Activated CD8-positive, alpha-beta memory T cell treated with anti-CD3 and anti-CD28 coated beads, Interleukin-2, amount 50 U/mL, for 24 hours (primary cell): ENCODE data around the gene GADL1.

Experiments used
- DNase-seq: peaks from one replicate; pipeline ENCODE4 v3.0.0-alpha.2; 2020; ENCODE audit errors: extremely low read depth

Gene GADL1

GRCh38 chr3:30875505-30875904, 19.0 kb downstream of the GADL1 start:
- DNase-seq: no peak

- DNase-seq: no peak
These were observed 20.8 kb downstream of the GADL1 start for GRCh38 chr3:30873671-30874070.

DNA sequence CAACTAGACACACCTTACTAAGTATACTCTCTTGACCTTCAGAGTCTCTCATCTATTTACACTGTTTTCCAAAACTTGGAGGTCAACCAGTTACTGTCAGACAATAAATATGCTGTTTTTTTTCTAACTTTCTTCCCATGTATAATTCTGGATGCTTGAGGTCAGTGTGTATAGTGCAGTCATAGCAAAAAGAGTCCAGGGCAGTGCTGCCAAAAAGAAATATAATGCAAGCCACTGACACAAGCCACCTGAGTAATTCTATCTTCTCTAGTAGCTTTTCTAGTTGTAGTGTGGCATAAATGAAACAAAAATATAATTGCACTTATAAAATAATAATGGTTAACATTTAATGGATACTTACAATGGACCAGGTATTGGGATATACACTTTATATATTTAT, 21.6 kb downstream of the GADL1 start:
- no peak for DNase-seq

DNA sequence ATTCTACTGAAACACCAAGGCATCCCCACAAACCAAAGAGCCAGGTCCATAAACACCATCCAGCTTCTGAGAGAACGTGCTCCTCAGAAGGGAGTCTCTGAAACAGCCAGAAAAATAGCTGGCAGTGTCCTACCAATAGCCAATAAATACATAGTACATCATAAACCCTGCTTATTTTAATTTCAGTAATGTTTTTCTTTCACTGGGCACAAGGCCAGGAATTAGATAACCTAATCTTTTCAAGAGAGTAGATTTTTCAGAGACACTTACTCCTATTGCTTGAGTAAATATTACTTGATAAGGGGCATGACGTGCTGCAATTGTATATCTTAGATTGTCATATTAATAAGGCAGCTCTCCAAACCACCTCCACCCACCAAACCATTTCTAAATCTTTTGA, 22.7 kb downstream of the GADL1 start:
- no peak for DNase-seq

GRCh38 chr3:30864836-30865235, 29.6 kb downstream of the GADL1 start:
- no peak for DNase-seq

- DNase-seq: no peak
These were observed 30.3 kb downstream of the GADL1 start for GRCh38 chr3:30864132-30864531.

- DNase-seq: no peak
These were observed 32.5 kb downstream of the GADL1 start for GRCh38 chr3:30862004-30862403.

- DNase-seq: no peak
These were observed 35.5 kb downstream of the GADL1 start for GRCh38 chr3:30858894-30859389.

DNA sequence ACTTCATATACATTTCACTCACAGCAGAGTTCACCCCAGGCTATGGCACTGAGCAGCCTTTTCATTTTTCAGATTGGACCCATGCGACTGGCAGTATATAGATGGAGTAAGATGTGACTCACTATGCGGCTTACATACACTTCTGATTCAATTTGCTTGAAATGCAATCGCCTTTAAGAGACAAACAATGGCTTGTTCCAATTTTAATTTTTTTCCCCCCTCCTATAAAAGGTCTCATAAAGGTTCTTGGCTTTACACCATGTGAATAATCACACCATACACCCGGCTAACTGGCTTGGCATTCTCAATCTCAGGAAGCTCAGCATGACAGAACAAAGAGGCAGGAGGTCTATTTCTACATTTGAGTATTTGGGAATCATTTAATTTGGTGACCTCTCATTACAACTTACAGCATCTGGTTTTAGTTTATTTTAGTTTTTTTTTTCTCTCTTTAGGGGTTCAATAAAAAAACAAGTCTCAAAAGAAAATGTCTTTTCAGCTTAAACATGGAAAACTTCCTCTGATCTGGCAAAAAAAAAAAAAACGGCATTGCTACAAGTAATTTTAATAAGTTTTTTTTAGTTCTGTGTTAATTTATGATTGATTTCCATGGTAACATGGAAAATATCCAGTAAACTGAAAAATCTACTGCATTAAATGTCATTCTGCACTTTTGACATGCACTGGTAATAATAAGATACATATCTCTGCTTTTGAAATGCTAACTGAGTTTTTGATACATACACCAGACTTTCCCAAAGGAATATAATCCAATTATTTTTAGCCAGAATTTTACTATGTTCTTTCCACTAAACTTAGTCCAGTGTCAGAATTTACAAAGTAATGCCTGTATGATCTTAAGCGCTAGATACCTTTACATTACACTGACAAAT, 38.8 kb downstream of the GADL1 start:
- DNase-seq: no peak

DNA sequence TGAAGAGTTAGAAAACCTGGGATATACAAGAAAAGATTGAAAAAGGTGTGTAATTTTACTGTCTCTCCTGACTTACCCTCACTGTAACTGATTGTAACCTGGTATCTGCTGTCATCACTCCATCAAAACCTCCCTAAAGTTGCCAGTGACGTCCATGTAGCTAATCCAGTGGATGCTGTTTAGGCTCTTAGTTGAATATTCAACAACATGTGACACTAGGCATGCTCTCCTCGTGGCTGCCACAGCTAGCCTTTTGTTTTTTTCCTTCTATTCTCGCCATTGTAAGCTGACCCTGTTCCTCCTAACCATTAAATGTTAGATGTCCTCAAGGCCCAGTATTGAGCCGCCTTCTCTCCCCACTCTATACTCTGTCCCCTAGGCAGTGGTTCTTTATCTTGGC, 41.6 kb downstream of the GADL1 start:
- DNase-seq: no peak

DNA sequence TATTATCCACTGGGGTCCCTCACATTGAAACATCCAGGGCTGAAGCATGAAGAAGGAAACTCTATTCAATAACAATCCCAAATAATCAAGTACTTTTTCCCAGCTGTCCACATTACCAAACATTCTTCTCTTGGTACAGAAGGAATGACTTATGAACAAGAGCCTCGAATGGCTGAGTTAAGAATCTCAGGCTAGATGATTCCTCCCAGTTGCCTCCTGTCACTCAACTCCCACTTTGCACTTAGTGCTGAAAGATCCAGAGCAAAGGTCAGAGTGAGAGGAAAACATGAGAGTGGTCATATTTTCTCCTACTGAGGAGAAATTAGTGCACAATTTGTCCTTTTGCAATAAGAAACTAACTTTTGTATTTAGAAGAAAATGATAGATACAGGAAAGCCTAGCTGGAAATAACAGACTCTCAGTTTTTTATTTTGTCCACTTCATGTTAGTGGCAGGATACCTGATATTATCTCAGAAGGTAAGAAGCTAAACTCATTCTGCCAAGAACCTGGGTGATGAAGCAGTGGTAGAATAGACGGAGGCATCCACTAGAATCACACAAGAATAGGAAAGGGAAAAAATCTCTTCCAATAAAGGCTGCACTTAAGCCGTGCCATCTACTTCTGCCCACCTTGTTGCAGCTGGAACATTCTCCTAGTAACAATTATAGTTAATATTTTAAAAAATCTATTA, 46.2 kb downstream of the GADL1 start:
- no peak for DNase-seq

DNA sequence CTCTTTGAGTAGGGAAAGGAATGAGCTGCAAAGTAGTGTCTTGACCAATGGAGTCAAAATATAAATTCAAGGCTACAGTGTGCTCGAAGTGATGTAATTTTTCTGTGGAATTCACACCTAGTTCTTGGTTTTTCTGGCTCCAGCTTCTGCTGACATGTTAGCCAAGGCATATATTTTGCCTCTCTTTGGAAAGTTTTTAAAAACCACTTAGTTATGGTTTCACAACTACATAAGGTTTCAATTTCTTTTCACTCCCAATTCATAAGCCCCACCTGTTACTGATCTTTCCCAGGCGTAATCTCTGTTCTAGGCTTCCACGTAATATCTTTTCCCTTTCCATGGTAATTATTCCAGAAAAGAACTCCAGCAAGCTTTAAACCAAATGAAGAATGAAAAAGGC, 46.9 kb downstream of the GADL1 start:
- no peak for DNase-seq

GRCh38 chr3:30845606-30846005, 48.9 kb downstream of the GADL1 start:
- no peak for DNase-seq

- DNase-seq: no peak
These were observed 50.6 kb downstream of the GADL1 start for GRCh38 chr3:30843877-30844276.

GRCh38 chr3:30836141-30836540, 58.3 kb downstream of the GADL1 start:
- no peak for DNase-seq

GRCh38 chr3:30835667-30836066, 58.8 kb downstream of the GADL1 start:
- no peak for DNase-seq

GRCh38 chr3:30832961-30833575, 61.4 kb downstream of the GADL1 start:
- no peak for DNase-seq

DNA sequence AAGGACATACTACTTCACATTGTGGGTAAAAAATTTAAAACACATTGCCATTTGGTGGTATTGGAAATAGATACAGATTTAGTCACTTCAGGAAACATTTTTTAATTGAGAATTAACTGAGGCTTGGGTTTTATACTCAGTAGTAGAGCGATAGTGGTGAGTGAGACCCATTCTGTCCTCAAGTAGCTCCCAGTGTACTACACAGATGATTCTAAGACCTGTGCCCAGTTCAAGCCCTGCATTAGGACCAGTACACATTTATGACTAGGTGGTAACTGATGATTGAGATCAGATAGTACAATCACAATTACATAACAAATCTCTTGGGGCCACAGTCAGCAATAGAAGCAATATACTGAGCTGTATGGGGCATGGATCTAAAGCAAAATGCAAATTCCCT, 67.4 kb downstream of the GADL1 start:
- DNase-seq: no peak

- DNase-seq: no peak
These were observed 67.9 kb downstream of the GADL1 start for GRCh38 chr3:30826531-30826942.

DNA sequence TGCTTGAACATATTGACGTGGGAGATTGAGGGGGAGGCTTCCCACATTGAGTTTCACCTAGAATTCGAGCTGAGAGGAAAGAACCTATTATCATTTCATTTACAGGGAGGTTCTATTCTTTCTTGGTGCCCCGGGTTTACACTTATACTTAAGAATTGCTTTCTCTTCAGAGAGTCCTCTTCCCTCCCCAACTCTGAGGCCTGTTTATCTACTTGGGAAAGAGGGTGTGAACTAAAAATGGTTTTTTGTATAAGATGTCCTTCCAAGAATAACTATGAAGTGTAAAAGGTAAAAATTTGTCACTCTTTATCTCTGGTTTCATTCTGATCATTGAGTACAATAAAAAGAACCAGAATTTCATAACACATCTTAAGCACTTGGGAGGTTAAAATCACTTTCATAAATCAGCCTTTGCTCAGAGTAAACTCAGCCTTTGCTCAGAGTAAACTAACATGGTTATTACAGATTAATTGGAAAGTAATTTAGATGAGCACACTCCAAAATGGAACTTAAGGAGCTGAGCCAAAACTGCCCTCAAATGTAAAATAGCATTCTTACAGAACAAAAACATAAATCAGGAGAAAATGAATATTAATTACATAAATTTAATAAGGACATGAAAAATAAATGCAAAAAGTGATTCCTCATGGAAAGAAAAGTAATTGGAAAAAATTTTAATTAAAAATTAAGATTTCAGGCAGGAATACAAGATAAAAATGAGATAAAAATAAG, 75.2 kb downstream of the GADL1 start:
- no peak for DNase-seq

DNA sequence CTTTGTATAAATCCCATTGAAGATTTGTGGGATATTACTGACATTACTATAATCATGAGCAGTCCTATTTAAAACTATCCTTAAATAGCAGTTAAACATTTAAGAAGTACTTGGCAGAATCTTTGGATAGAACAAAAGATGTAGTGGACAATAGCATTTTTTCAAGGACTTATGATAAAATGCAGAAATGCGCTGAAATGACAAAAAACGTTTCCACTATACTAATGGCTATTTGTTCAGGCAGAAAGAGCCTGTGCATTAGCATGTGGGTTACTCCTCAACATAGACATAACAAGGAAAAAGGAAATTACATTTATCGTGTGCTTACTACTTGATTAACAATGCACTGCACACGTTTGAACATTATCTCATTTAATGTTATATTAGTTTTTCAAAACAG, 80.7 kb downstream of the GADL1 start:
- no peak for DNase-seq
